Body of pancreas (tissue), 4 donors: ENCODE data around the gene SOBP. TPM values are rescaled to one million over a fixed set of nuclear protein-coding genes. Genes with fewer than 3 reads are reported as not detected.
A peak's percentile ranks its signal among the peaks of the same experiment; 100 is the strongest.

ENCODE experiments used
- ATAC-seq: fragments of 150-250 bp; one replicate; pipeline ENCODE4 v1.9.1; 2016
- DNase-seq, 4 donors: peaks; one replicate each; pipeline ENCODE4 v3.0.0-alpha.2; 2019
- H3K27ac ChIP-seq, 4 donors: fragments of 200-600 bp; sonication (generic); 1 replicate in 3 of 4; 2 replicates in 1 of 4; pipeline versions ENCODE4 v1.5.1 to v1.6.1; 2016 to 2019; ENCODE audit warnings: mild to moderate bottlenecking in 1 of 4, mixed read lengths in 1 of 4, moderate library complexity in 1 of 4
- H3K27me3 ChIP-seq, 2 donors: fragments of 200-600 bp; sonication (generic); one replicate each; pipeline ENCODE4 v1.6.0; 2016; ENCODE audit warnings: mild to moderate bottlenecking in 1 of 2
- H3K36me3 ChIP-seq, 2 donors: fragments of 200-600 bp; sonication (generic); replicated peaks in 1 of 2; 2 replicates each; pipeline ENCODE4 v1.5.1; 2016; ENCODE audit warnings: low read depth in 2 of 2; ENCODE audit not compliant: insufficient read depth in 1 of 2
- H3K4me1 ChIP-seq: fragments of 200-600 bp; sonication (generic); one replicate; pipeline ENCODE4 v1.6.0; 2016
- H3K4me3 ChIP-seq, 2 donors: fragments of 200-600 bp; sonication (generic); 1 replicate in 1 of 2; 2 replicates in 1 of 2; pipeline ENCODE4 v1.5.1; 2016 to 2019
- H3K9me3 ChIP-seq, 3 donors: fragments of 200-600 bp; sonication (generic); 1 replicate in 2 of 3; 2 replicates in 1 of 3; pipeline ENCODE4 v1.5.1; 2016
- CTCF ChIP-seq, 7 experiments: fragments of 450-650 bp in 4 of 7; fragments of 200-600 bp in 3 of 7; sonication (generic) in 3 of 7; IDR thresholded peaks; one replicate each; pipeline ENCODE4 v1.5.1; 2016 to 2019; ENCODE audit warnings: antibody characterized with exemption in 7 of 7
- POLR2A ChIP-seq, 3 donors: fragments of 450-650 bp; IDR thresholded peaks; one replicate each; pipeline ENCODE4 v1.6.1; 2016; ENCODE audit warnings: antibody characterized with exemption in 3 of 3, mild to moderate bottlenecking in 2 of 3
- WGBS, 2 donors: methylation state at CpG; one replicate each; pipeline ENCODE4 v1.1.5; 2017; 5-methylcytosine and 5-hydroxymethylcytosine counted together
- intact Hi-C: fragments of 100-400 bp; cut with DNase I; formaldehyde crosslinking; loops from one replicate; pipeline ENCODE4 v1.15.1; 2023
- total RNA-seq, 2 donors: library from RNA; depleted of rRNA; stranded (reverse); fragments of >200 nt; gene quantifications; one replicate each; pipeline ENCODE4 v1.1.0, GENCODE V29; 2016

SOBP gene
- total RNA-seq, 2 donors from 2014 or later, result 0.66 to 3.1 TPM

GRCh38 chr6:107491760-107492660 is 2.1 kb downstream of the SOBP start:
- TF ChIP-seq CTCF (IDR thresholded peaks at IDR 0.05) (no peak), POLR2A (IDR thresholded peaks at IDR 0.05) (no peak)
- H3K9me3 ChIP-seq, result no peaks in the 10 kb centered on the region
- no peaks in the 10 kb centered on the region for H3K27me3 ChIP-seq
- H3K27ac ChIP-seq, result no peak overlapping the region
- H3K4me1 ChIP-seq, result peaks cover 23% of the 10 kb centered on the region
- no peak for ATAC-seq
- WGBS, 2 donors, result 55 to 67% methylated on average over 14 of the region's 14 CpGs
- DNase-seq, result no peak
- H3K36me3 ChIP-seq, result no peaks in the 10 kb centered on the region
- intact Hi-C loops, result no loop called here
- H3K4me3 ChIP-seq, result no peak overlapping the region

GRCh38 chr6:107493158-107494057 is 3.5 kb downstream of the SOBP start:
- TF ChIP-seq CTCF (IDR thresholded peaks at IDR 0.05) (no peak), POLR2A (IDR thresholded peaks at IDR 0.05) (no peak)
- Histone ChIP-seq H3K27ac (peak overlapping the region; percentile 15 to 54 (median 25)), H3K4me3 (no peak overlapping the region), H3K9me3 (no peaks in the 10 kb centered on the region), H3K4me1 (peaks cover 21% of the 10 kb centered on the region), H3K27me3 (no peaks in the 10 kb centered on the region), H3K36me3 (no peaks in the 10 kb centered on the region)
- WGBS, 2 donors, result 38 to 41% methylated on average over 12 of the region's 12 CpGs
- ATAC-seq, result no peak
- peak in 2 of 4 donors; percentile 6 to 14 for DNase-seq
- intact Hi-C loops, result no loop called here

GRCh38 chr6:107495196-107495643 is 5.3 kb downstream of the SOBP start:
- intact Hi-C loops, result no loop called here
- ATAC-seq, result no peak
- Histone ChIP-seq H3K4me1 (peaks cover 12% of the 10 kb centered on the region), H3K36me3 (no peaks in the 10 kb centered on the region), H3K9me3 (no peaks in the 10 kb centered on the region), H3K27me3 (no peaks in the 10 kb centered on the region), H3K4me3 (no peak overlapping the region), H3K27ac (peak overlapping the region in 1 of 4 donors; percentile 36)
- TF ChIP-seq CTCF (IDR thresholded peaks at IDR 0.05), result no peak
- TF ChIP-seq POLR2A (IDR thresholded peaks at IDR 0.05), result no peak
- WGBS, 2 donors, result 54 to 58% methylated on average over 7 of the region's 7 CpGs
- DNase-seq, result no peak

GRCh38 chr6:107495971-107496370 is 6.1 kb downstream of the SOBP start:
- Histone ChIP-seq H3K27me3 (no peaks in the 10 kb centered on the region), H3K36me3 (no peaks in the 10 kb centered on the region), H3K27ac (peak overlapping the region in 1 of 4 donors; percentile 36), H3K4me3 (no peak overlapping the region), H3K4me1 (peaks cover 8% of the 10 kb centered on the region), H3K9me3 (no peaks in the 10 kb centered on the region)
- no peak for DNase-seq
- intact Hi-C loops, result no loop called here
- 44 to 57% methylated on average over 2 of the region's 2 CpGs for WGBS, 2 donors
- TF ChIP-seq POLR2A (IDR thresholded peaks at IDR 0.05), result no peak
- no peak for TF ChIP-seq CTCF (IDR thresholded peaks at IDR 0.05)
- no peak for ATAC-seq
